Body of pancreas (tissue), 4 donors: Measurements from ENCODE around the gene MLPH.

Experiments used
- CTCF ChIP-seq, 7 experiments: fragments of 450-650 bp in 4 of 7; fragments of 200-600 bp in 3 of 7; sonication (generic) in 3 of 7; IDR thresholded peaks; one replicate each; pipeline ENCODE4 v1.5.1; 2016 to 2019; ENCODE audit warnings: antibody characterized with exemption in 7 of 7
- POLR2A ChIP-seq, 3 donors: fragments of 450-650 bp; IDR thresholded peaks; one replicate each; pipeline ENCODE4 v1.6.1; 2016; ENCODE audit warnings: antibody characterized with exemption in 3 of 3, mild to moderate bottlenecking in 2 of 3

DNA sequence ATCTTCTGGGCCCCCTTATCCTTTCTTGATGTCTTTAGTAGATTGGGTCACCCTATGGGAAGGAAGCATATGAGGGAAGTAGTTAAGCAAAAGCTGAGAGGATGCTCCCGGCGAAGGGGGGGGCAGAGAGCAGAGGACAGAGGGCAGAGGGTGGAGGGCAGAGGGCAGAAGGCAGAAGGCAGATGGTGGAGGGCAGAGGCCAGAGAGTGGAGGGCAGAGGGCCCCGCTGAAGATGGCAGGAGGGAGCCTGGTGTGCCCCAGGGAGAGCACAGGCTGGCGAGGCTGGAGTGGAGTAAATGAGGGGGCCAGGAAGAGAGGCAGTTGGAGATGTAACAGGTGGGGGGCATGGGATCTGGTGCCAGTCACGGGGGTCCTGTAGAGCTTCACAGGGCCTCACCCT lies 7.0 kb downstream of the MLPH start:
- TF ChIP-seq CTCF (IDR thresholded peaks at IDR 0.05), result no peak
- TF ChIP-seq POLR2A (IDR thresholded peaks at IDR 0.05), result no peak
